OCI-M2 (cell line): Measurements from ENCODE around the gene DIS3L2.

Experiments used
- DNase-seq: peaks from one replicate; lab custom pipeline; 2025; ENCODE audit not compliant: unreplicated experiment; lab: John Stamatoyannopoulos, UW

The DIS3L2 gene, protein sequence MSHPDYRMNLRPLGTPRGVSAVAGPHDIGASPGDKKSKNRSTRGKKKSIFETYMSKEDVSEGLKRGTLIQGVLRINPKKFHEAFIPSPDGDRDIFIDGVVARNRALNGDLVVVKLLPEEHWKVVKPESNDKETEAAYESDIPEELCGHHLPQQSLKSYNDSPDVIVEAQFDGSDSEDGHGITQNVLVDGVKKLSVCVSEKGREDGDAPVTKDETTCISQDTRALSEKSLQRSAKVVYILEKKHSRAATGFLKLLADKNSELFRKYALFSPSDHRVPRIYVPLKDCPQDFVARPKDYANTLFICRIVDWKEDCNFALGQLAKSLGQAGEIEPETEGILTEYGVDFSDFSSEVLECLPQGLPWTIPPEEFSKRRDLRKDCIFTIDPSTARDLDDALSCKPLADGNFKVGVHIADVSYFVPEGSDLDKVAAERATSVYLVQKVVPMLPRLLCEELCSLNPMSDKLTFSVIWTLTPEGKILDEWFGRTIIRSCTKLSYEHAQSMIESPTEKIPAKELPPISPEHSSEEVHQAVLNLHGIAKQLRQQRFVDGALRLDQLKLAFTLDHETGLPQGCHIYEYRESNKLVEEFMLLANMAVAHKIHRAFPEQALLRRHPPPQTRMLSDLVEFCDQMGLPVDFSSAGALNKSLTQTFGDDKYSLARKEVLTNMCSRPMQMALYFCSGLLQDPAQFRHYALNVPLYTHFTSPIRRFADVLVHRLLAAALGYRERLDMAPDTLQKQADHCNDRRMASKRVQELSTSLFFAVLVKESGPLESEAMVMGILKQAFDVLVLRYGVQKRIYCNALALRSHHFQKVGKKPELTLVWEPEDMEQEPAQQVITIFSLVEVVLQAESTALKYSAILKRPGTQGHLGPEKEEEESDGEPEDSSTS

DNA sequence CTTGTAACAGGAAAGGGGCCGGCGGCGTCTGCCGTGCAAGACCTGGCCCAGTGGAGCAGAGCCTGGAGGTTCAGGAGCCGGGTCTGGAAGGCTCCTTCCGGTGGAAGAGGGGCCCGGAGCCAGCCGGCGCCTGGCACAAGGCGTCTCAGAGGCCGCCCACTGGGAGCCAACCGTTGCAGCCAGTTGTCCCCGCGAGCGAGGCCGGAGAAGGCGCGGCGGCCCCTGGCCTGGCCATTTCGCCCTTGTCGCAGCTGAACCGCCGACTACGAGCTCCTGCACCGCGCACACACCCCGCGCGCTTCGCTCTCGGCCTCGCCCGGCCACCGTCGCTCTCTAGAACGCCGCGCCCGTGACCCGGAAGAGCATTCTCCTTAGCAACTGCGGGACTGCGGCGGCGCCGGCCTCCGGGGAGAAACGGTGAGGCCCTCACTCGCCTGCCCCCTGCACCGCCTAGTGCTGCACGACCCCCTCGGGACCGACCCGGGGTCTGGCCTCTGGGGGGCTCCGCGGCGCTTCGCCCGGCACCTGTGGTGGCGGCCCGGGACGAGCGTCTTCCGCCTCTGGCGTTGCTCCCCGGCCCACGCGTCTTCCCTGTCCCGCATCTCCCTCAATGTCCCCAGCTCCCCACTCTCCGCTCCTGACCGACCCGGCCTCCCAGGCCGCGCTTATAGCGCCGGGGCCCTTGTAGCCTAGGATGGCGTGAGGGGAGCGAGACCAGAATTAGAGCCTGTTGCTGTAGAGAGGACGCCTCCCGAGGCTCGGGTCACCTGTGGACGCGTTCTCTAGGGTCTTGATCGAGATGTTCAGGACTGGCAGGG is at the start of gene DIS3L2:
DIS3L2 (plus strand) TSS at position 365 of the 818 bp plus-strand sequence. CDS start 53,215 bp downstream, outside the sequence.
- DNase-seq, result peak; percentile 39

DNA sequence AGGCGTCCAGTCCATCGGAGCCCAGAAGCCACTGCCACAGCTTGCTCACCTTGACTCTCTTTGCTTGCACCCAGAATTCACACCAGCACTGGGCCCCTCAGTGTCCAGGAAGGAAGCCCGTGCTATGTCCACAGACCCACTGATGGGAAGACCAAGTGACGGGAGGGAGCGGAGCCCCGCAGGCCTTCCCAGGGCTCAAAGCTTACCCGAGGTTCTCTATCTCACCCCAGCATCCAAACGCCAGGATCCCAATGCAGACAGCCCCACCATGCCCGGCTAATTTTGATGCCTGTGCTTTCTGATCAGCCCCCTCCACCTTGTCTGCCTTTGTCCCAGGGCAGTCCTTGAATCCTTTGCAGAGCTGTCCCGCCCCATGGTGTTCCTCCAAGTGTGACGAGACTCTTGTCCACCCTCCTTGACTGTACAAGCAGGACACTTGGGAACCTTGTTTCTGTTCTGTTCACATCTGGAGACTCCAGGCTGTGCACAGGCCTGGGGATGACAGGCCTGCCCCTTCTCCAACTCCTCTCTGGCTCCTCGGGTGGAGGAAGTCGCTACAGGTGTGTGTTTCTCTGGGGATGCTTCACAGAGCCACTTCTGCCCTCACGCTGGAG is 47.3 kb upstream of the DIS3L2 start:
- DNase-seq, result no peak

DNA sequence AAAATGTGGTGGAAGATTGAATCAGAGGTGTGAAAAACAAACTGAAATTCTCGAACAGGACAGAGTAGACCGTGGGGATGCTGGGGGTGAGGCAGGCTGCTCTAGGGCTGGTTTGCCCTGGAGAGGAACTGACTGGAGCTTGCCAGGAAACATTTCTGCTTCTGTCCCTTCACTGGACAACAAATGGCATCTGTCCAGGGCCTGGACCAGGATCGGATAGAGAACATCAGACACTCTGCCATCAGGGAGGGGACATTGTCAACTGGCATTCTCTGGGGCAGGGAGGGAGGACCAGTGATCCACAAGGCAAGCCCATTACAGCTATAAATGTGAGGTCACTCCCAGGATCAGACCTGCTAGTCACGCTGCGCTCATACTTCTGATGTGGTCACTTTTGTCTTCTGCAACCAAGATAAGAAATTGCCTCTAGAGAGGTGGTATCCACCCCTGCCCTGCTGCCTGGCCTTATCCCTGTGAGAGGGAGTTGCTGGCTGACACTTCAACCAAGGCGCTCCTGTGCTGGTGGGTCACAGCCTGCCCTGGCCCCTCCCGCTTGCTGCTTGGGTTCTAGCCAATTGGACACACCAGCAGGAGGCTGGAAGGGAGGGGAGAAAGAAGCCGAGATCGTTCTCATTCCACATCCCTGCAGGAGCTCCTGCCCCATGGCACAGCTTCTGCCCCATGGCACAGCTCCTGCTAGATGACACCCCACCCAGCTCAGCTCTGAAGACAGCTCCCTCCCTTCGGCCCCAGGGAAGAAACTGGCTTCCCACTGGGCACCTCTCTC is 44.0 kb upstream of the DIS3L2 start:
- DNase-seq, result no peak

DNA sequence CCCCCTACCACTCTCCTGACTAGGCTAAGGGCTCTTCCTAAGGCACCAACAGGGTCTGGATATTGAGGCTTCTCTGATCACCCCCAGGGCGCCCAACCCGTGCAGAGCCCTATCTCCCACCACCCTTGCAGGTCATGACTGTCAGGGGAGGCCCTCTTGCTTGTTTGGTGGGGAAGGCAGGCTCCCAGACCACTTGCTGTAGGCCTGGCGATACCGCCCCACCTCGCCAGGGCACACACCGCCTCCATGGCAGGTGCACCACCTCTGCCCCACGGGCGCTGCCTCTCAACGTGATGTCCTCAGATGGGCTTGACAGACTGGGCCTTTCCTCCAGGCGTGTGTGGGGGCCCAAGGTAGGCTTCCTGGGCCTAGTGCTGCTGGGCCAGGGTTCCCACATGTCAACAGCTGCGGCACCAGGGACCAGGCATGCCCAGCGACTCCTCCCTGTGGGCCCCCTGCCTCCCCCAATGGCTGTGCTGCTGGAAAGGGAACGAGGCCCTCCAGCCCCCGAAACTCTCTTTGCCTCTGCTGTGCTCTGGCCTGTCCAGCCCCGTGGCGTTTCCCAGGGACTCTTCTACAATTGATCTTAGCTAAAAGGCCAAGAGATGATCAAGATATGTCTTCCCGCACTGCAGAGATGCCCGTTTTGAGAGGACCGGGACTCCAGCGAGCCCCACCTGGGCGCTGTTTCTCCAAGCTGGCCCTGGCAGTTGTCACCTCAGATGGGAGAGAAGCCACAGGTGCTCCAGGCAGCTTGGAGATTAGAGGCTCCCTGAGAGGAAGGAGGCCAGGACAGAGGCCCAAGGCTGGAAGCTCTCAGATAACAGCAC is 42.8 kb upstream of the DIS3L2 start:
- DNase-seq, result no peak

DNA sequence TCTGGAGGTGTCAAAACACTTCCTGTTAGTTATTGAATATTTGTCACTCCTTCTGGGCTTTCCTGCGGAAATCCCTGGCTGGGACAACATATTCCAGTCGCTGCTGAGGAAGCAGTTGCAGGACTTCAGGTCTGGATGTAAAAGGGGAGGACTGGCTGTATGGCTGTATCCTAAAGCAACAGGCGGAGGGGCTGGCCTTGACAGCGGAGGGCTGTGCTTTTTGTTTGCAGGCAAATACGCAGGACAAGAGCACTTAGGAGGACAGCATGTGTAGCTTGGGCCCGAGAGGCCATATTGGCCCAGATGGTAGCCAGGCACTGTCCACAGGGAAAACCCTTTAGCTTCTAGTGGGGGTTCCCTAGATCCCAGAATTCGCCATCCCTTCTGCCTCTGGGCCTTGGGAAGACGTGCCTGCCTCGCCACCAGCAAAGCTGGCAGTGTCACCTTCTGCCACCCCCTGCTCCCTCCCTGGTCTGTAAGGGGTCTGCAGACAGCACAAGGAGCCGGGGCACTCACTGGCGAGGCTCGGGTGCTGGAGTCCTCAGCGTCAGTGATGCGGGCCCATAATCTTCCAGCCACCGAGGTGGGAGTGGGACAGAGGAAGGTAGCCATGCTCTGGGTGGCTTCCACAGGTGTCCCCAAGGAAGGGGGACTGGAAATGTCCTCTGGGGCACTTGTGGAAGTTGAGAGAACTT is 42.0 kb upstream of the DIS3L2 start:
- no peak for DNase-seq

DNA sequence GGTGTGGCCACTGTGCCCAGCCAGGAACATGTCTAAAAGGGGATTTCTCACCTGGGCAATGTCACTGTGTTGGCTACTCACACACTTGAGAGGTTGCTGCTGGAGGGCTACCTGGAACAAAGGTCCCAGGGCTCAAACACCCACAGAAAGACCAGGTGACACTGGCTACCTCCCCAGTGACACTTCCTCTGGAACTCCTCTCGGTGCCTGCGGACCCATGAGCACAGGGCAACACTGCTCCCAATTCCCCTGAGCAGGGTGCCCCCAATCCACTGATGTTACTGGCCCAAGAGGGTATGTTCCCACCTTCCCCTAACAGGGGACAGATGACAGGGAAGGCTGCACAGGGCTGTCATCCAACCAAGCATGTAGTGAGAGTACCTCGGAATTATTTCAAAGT is 41.1 kb upstream of the DIS3L2 start:
- DNase-seq, result no peak

DNA sequence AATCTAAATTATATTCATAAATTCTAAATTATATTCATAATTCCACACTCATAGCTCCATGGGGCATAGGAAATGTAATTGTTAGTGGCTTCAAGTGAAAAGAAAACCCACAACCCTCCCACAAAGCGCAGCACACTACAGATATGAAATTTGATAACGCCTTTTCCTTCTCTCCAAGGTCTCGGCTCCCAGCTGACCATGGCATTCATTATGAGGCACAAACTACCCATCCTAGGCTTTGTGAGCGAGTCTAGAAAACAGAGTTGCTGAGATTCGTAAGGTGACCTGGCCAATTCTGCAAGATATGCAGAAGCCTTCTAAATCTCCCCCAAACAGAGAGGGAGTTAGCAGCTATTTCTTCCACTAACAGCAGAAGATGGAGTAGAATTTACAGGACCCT is 40.7 kb upstream of the DIS3L2 start:
- DNase-seq, result no peak

DNA sequence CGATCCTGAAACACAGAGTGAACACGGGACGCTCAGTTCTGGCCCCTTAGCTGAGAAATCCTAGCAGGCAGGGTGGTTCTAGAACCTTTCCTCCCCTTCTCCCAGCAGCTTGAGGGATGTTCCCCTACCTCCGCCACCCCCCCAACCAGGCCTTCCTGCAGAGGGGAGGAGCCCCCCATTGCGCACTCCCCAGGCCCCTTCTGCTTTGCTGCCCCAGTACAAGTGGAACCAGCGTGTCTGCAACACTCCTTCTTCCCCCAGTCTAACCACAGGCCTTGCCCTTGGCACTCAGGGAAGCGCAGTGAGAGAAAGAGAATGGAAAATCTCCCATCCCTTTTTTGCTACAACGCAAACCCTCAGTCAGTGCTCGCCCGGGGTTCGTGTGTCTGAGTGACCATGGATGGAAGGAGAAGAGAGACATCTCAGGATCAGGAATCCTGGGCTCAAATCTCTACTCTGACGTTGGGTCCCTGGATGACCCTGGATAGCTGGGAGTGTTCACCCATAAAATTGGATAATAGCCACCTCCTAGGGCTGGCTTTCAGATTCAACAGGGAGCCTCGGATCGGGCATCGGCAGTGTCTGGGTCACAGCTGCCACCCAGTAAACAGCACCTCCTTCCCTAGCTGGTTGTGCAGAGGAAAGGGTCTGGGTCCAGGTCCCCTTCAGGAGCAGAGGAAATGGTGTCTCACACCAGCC is 39.1 kb upstream of the DIS3L2 start:
- DNase-seq, result no peak

DNA sequence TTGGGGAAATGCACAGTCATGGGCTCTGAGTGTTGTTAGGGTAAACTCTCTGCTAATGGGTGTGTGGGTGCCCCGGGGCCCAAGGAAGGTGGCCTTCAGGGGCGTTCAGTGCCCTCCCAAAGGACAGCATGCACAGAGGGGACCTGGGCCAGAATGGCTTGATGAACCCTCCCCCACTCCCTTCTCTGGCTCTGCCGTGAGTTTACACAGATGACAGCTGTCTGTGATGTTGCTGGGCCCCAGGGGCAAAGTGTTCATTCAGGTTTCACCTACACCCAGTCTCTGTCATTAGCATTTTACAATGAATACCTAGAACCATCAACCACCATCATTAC is 38.5 kb upstream of the DIS3L2 start:
- no peak for DNase-seq

DNA sequence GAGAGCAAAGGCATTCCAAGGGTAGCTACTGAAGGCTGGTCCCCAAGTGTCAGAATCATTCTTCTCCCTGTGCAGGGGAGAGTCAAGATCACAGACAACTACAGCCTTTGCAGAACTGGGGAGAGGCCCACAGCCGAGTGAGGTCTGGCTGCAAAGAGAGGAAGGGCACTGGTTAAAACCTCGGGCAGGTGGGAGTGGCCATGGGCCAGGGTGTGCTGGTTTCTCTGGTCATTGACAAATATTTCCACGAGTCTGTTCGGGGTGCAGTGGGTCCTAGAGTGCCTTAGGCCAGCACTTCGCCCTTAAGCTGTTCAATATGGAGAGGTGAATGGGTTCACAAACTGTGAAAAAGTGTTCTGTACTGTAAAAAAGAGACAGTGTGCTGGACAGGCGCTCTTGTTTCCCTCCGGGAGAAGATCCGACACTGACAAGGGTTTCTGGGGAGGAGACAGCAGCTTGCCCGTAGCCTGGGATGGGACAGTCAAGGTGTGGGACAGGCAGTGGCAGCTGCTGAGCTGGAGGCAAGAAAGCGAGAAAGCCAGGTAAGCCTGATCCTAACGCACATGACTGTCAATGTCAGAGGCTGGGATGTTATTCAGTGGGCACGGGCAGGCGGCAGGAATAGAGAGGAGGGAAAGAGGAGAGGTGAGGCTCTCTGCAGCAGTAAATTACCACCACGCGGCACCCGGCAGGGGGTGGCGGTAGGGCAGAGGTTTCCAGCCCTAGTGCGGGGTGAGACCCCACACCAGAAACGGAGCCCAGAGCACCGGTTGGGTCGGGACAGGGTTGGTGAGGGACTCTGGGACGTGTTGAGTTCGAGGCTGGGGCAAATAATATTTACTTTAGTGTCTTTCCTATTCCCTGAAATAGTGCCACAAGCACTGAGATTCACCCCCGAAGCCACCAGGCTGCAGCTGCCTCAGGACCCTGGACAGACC is 37.3 kb upstream of the DIS3L2 start:
- no peak for DNase-seq

DNA sequence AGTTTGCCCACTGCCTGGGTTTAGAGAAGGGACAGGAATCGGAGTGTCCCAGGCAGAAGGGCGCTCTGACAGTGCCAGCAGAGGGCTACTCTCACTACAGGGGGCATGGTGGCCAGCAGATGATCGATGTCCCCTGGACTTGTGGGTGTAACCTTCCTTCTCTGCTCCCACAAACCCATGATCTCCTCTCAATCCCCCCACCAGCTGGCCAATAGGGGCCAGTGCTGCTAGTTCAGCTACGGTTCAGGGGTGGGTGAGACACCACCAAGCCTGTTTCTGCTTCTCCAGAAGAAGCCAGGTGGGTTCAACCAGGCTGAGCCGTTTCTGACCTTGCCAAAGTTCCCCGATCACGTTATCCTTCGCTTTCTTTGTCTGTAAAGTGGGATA is 36.6 kb upstream of the DIS3L2 start:
- DNase-seq, result no peak

DNA sequence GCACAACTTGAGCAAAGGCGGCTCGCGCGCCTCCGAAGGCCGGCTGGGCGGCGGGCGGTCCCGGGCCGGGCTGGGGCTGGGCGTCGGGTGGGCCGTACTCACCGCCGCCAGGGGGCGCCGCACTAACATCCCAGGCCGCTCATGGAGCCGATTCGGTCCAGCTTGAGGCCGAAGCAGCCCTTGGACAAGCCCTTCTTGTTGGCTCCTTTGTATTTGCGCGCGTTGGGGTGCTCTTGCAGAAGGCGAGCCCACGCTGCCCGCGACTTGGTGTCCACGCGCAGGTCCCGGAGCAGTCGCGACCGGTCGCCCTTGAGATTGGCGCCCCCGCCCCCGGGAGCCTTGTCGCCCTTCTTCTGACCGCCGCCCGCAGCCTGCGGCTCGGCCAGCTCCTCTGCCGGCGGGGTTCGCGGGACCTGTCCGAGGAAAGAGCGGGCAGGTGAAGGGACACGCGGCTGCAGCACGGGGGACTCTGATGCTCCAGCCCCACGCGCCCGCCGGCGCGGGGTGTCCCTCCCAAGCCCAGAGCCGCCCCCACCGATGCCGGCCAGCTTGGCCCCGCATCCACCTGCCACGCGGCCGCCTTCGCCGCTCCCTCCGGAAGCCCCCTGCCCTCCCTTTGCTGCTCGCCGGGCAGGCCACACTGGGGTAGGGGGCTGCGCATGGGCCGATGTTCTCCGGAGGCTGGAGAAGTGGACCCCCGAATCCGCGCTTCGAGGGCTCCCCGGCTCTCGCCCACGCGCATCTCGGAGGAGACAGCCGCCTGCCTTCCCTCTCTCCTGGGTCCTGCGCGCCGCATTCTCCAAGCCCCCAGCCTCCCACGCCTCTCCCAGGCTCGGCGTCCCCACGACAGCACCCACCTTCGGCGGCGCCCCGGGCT is 36.0 kb upstream of the DIS3L2 start:
- DNase-seq, result peak; percentile 20

DNA sequence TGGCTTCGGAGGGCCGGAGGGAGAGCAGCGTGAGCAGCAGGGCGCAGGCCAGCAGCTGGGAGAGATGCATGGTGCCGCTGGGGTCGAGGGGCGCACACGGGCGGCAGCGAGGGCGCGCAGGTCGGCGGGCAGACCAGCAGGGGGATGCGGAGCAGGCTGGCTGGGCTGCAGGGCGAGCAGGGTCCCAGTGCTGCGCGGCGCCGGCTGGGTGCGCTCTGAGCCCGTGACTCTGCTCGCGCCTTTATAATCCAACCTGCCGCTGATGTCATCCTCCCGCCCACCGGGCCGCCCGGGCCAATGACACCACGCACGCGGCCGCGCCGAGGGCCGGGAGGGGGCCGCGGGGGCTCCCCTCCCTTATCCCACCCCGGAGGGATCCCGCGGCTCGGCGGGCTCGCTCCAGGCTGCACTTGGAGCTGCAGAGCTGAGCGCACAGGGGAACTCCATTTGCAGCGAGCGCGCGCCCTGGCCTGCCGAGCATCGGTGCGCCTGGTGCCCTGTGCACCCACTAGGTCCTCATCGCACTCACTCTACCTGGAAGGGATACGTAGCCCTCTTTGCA is 35.3 kb upstream of the DIS3L2 start, which contains the start of gene NPPC:
NPPC (minus strand) TSS at position 217 of the 562 bp plus-strand sequence; CDS start at position 70, 147 bp downstream.
- no peak for DNase-seq

DNA sequence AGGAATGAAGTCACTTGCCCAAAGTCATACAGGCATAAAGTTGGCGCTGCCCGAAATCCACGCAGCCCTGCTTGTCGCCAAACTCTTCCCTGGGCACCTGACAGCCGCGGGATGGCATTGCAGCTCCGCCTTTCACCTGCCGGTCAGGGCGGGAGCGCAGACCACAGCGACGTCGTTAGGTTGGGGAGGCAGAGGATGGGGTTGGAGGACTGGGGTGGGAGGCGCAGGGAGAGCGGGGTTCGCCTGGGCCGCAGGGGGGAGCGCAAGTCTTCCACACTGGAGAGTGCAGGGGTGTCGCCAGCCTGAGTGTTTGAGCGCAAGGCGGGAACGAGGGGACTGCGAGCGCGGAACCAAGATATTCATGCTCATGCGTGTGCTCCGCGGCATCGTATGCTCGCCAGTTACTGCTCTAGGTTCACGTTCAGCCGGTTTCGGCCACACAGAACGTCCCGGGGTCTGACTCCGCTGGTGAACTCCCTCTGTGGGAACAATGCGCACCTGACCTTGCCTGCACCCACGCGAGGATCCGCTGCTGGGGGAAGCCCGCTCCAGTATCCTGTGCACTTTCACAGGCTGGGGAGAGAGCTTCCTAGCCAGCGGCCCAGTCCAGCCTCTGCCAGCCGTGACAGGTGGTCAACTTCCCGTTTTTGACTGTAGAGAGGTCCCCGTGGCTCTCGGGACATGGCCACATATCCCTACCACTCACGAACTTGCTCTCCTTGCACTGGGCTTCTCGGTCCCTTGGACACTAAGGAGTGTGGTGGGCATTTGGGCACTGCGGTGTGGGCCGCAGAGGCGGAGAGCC is 34.5 kb upstream of the DIS3L2 start:
- no peak for DNase-seq

DNA sequence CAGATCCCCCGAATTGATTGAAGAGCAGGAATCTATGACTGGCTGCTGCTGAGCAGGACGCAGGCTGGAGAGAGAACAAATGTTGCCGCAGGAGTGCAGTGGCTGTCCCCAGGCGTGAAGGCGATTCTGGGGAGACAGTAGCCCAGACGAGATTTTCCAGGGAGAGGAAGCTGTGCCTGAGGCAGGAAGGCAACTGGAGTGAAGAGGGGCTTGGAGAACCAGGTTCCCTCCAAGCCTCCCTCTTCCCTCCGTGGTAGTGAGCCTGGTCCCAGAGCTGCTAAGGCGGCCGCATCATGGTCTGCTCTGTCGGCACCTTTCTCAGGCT is 34.0 kb upstream of the DIS3L2 start:
- DNase-seq, result no peak
